Right cardiac atrium (tissue), 5 donors: ENCODE measurements around the gene PLCG2. TPM values are rescaled to one million over a fixed set of nuclear protein-coding genes. Genes with fewer than 3 reads are reported as not detected.

ENCODE experiments used
- ATAC-seq, 2 donors: fragments of 200-7000 bp; cut with Tn5 transposase; one replicate each; pipeline versions ENCODE4 v1.8.0 to v1.9.1; 2020; ENCODE audit warnings: moderate library complexity in 2 of 2, mild to moderate bottlenecking in 1 of 2
- DNase-seq, 3 donors: peaks; one replicate each; pipeline ENCODE4 v3.0.0-alpha.2; 2020
- H3K27ac ChIP-seq: one replicate; pipeline ENCODE4 v1.5.1; 2013; ENCODE audit warnings: mild to moderate bottlenecking, low read length, control low read depth, moderate library complexity
- H3K27me3 ChIP-seq: one replicate; pipeline ENCODE4 v1.6.1; 2013; ENCODE audit not compliant: control insufficient read depth, insufficient read depth
- H3K4me1 ChIP-seq: one replicate; pipeline ENCODE4 v1.6.1; 2013; ENCODE audit warnings: low read length; ENCODE audit not compliant: control insufficient read depth, insufficient read depth
- H3K4me3 ChIP-seq: one replicate; pipeline ENCODE4 v1.5.1; 2013; ENCODE audit warnings: low read length, control low read depth
- H3K9me3 ChIP-seq: one replicate; pipeline ENCODE4 v1.6.1; 2013; ENCODE audit warnings: low read length; ENCODE audit not compliant: control insufficient read depth
- WGBS: extraction: QIAGEN DNeasy Blood & Tissue Kit; methylation state at CpG from one replicate; pipeline ENCODE4 v1.1.7; 2013; 5-methylcytosine and 5-hydroxymethylcytosine counted together
- intact Hi-C, 4 donors: fragments of 100-400 bp; cut with DNase I; formaldehyde crosslinking; loops; one replicate each; pipeline versions ENCODE4 v1.11.0 to v1.14.0; 2022 to 2023
- polyA plus RNA-seq: library from polyadenylated mRNA; stranded (reverse); fragments of 200-250 nt; gene quantifications from one replicate; pipeline ENCODE4 v1.2.3, GENCODE V29; 2013
- total RNA-seq, 4 donors: library from RNA; stranded (reverse); fragmentation: NEBNext Ultra II Directional; extraction: Animal tissue kit (Norgen Biotek cat#: 25700); gene quantifications; one replicate each; pipeline ENCODE4 v1.2.1, GENCODE V29; 2021
- donor health status: healthy with polysubstance abuse.
- donor health status: DM: no; HTN: yes; CAD: no.
- donor health status: DM: no; HTN: no; CAD: no.
- donor health status: DM: no; HTN: yes; CAD: no; lungs with severe emphysema.
- donor health status: DM: yes; HTN: yes; CAD: no.

PLCG2 gene
- total and polyA plus RNA-seq, 5 donors, result 4.3 to 18.3 (median 9.7) TPM

DNA sequence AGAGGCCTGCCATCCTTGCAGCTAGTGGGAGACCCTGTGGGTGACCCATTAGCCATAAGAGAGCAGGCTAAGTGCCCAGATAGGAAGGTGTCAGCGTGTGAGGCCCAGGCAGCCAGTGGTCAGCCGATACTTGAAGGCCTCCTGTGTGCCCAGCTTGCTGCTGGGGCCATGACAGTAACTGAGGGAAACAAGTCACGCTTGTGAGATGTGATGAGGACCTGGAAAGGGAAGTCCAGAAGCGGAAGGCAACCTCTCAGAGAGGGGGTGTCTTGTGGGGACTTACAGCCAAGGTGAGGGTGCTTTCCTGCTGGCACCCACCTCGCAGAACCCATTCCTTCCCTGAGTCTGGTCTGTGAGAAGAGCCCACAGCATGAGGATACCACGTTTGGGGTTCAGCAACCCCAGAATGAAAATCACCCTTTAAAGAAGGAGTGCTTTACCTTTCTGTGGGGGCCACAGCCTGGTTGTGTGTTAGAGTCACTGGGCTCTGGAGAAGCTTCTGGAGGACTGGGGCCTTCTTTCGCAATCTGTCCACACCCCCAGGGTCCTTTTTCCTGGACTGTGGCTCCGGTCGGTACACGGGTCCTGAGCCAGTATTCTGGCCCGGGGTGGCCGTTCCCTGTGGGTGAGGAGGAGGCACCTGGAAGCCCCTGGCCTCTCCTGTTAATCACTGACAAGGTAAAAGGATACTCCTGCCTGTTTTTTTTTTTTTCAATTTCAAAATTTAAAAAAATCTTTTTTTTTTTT, 53.9 kb downstream of the PLCG2 start:
- peak in 1 of 2 donors; percentile 16 for ATAC-seq
- Histone ChIP-seq H3K4me3 (no peak overlapping the region), H3K4me1 (peaks cover 7% of the 10 kb centered on the region), H3K27ac (no peak overlapping the region), H3K9me3 (no peaks in the 10 kb centered on the region), H3K27me3 (no peaks in the 10 kb centered on the region)
- DNase-seq, result no peak
- 68% methylated on average over 12 of the region's 12 CpGs for WGBS
- intact Hi-C loops, result no loop called here

DNA sequence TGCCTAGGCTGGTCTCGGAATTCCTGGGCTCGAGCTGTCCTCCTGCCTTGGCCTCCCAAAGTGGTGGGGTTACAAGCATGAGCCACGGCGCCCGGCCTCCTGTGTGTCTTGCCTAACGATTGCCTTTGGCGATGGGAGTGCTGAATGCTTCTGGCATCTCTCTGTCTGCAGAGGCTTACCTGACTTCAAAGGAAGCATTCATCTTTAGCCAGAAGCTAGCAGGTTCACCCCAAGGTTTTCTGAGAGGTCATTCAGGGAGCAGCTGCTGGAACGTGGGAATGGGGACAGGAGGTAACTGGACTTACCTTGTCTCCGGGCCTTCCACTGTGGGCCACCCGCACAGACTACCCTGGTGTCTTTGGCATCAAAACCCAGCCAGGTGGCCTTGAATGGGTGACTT, 54.7 kb downstream of the PLCG2 start:
- ATAC-seq (no peak), DNase-seq (no peak)
- Histone ChIP-seq H3K4me3 (no peak overlapping the region), H3K27me3 (no peaks in the 10 kb centered on the region), H3K4me1 (peaks cover 7% of the 10 kb centered on the region), H3K9me3 (no peaks in the 10 kb centered on the region), H3K27ac (no peak overlapping the region)
- WGBS, result 88% methylated on average over 10 of the region's 10 CpGs
- intact Hi-C loops, result no loop called here

DNA sequence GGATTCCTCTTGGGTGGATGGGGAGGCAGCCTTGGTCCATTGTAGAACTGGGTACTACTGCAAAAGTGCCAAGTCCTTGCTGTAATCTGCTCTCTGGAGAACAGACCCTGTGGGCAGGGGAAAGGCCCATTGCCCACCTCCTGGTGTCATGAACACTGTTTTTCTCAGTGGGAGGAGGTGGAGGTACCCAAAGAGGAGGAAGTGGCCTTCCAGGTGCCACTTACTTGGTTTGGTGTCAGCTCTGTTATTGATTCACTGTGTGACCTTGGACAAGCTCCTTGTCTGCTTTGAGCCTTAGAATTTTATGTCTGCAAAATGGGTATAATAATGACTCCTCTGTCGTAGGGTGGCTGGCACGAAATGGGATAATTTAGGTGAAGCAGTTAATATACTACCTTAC, 55.8 kb downstream of the PLCG2 start:
- WGBS, result 94% methylated on average over 2 of the region's 2 CpGs
- intact Hi-C loops, result no loop called here
- Histone ChIP-seq H3K27ac (no peak overlapping the region), H3K4me3 (no peak overlapping the region), H3K4me1 (peaks cover 7% of the 10 kb centered on the region), H3K9me3 (no peaks in the 10 kb centered on the region), H3K27me3 (no peaks in the 10 kb centered on the region)
- no peak for DNase-seq
- ATAC-seq, result no peak

DNA sequence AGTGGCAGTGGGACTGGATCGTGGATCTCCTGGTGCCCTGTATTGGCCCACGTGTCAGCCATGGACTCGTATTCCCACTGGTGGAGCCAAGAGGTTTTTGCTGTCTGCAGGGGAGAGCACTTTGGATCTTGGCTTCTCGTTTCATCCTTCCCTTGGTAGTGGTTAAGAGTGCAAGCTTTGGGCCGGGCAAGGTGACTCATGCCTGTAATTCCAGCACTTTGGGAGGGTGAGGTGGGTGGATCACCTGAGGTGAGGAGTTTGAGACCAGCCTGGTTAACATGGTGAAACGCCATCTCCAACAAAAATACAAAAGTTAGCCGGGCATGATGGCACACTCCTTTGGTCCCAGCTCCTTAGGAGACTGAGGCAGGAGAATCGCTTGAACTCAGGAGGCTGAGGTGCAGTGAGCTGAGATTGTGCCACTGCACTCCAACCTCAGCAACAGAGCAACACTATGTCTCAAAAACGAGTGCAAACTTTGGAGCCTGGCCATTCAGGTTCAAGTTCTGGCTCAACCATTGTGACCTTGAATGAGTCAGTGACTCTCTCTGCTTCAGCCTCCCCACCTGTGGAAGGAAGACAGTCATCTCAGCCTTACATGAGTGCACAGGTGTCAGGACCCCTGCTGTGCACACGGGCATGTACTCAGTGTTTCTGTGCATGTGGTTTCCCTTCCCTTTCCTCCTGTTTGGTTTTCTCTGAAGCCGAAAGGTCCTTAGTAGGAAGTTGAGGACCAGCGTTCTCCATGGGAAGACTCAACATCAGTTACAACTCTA, 57.4 kb downstream of the PLCG2 start:
- no peak overlapping the region for H3K27ac ChIP-seq
- H3K27me3 ChIP-seq, result no peaks in the 10 kb centered on the region
- DNase-seq, result no peak
- H3K4me1 ChIP-seq, result peaks cover 7% of the 10 kb centered on the region
- 75% methylated on average over 12 of the region's 12 CpGs for WGBS
- ATAC-seq, result no peak
- no peaks in the 10 kb centered on the region for H3K9me3 ChIP-seq
- no peak overlapping the region for H3K4me3 ChIP-seq
- intact Hi-C loops, result no loop called here

DNA sequence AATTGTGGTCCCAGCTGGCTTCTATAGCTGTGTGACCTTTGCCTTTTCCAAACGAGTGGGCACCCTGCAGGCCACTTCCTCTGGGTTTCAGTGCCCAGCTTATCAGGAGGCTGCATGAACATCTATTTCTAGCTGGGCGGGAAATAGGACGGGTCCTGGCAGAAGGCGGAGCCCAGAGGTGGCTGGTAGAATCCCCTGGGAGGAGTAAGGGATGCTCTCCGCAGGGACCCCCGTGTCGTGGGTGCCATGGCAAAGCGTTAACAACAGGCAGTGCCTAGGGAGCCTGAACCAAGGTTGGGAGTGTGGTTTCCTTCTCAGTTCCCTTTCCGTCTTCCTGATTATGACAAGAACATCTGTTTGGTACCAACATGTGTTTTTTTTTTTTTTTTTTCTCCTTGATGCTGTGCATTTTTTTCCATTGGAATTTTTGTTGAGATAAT, 58.2 kb downstream of the PLCG2 start:
- WGBS, result 62% methylated on average over 9 of the region's 9 CpGs
- H3K4me1 ChIP-seq, result peaks cover 7% of the 10 kb centered on the region
- ATAC-seq (no peak), DNase-seq (no peak)
- H3K27ac ChIP-seq, result no peak overlapping the region
- H3K9me3 ChIP-seq, result no peaks in the 10 kb centered on the region
- intact Hi-C loops, result no loop called here
- H3K27me3 ChIP-seq, result no peaks in the 10 kb centered on the region
- no peak overlapping the region for H3K4me3 ChIP-seq

DNA sequence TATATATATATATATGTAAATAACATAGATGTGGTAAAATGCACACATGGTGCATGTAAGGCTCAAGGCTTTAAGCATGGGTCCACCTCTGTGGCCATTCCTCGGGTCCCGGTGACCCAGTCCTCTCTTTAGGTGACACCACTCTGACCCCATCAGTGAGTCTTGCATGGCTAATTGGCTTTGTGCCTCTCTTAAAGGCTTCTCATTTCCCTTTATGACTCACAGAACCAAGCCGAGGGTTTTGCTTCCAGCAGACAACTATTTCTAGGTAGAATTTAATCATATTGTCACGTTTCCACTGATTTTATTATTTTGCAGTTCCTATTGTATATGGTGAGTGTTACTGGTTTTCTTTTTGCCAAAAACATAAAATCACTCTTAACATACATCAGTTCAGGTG, 59.7 kb downstream of the PLCG2 start:
- DNase-seq, result no peak

DNA sequence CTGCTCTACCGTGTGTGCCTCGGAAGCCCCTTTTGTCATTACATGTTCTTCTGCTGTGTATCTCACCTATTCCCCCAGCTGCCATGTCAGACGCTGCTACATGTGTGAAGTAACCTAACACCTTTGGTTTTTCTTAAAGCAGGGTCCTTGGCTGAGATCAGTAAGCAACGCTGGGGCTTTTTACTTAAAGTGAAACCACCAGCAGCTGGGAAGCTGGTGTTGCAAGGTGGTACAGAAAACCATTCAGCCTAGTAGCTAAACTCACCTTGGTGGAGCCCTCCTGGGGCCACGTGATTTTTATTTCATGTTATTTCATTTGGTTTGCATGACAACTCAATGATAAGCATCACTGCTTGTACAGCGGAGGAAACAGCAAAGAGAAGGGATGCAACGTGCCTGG, 62.6 kb downstream of the PLCG2 start:
- Histone ChIP-seq H3K9me3 (no peaks in the 10 kb centered on the region), H3K4me1 (no peaks in the 10 kb centered on the region), H3K27me3 (no peaks in the 10 kb centered on the region), H3K4me3 (no peak overlapping the region), H3K27ac (no peak overlapping the region)
- ATAC-seq (no peak), DNase-seq (no peak)
- 62% methylated on average over 7 of the region's 7 CpGs for whole genome bisulfite sequencing
- intact Hi-C loops, result no loop called here

More for the DNA sequence above, 59.7 kb downstream of the PLCG2 start:
- Histone ChIP-seq H3K27ac (no peak overlapping the region), H3K9me3 (no peaks in the 10 kb centered on the region), H3K27me3 (no peaks in the 10 kb centered on the region), H3K4me1 (no peaks in the 10 kb centered on the region), H3K4me3 (no peak overlapping the region)
- no peak for ATAC-seq
- intact Hi-C loops, result no loop called here
- WGBS, result 55% methylated on average over 4 of the region's 4 CpGs

DNA sequence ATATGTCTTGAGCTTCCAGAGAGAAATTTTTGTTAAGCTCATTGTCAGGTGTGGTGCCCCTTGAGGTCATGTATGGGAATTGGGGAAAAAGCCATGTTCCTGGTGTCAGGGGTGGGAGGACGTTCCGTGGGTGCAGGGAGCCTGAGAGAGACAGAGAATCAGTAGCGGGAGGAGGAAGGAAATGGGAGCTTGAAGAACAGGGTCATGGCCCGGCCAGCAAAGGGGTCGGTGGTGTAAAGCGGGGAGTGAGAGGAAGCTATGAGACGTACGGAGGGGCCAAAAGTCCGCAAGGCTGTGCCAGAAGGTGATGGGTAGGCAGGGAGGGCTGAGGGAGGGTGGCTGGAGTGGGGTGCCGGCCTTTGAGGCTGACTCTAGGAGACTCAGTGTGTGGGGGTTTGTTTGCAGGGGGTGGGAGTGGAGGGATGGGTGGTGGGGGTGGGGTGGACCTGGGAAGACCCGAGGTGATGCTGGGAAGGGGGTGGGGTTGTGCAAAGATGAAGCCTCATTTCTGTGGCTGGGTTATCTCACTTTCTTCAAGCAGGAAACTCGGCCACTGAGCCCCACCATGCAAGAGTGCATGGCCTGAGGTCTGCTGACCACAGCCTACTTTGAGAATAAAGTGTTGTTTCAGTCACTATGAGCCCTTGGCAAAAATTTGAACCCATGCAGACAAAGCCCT, 63.6 kb downstream of the PLCG2 start:
- Histone ChIP-seq H3K9me3 (no peaks in the 10 kb centered on the region), H3K4me3 (no peak overlapping the region), H3K27me3 (no peaks in the 10 kb centered on the region), H3K27ac (no peak overlapping the region), H3K4me1 (no peaks in the 10 kb centered on the region)
- intact Hi-C loops, result no loop called here
- whole genome bisulfite sequencing, result 37% methylated on average over 12 of the region's 12 CpGs
- ATAC-seq (peak in 1 of 2 donors; percentile 23), DNase-seq (no peak)

DNA sequence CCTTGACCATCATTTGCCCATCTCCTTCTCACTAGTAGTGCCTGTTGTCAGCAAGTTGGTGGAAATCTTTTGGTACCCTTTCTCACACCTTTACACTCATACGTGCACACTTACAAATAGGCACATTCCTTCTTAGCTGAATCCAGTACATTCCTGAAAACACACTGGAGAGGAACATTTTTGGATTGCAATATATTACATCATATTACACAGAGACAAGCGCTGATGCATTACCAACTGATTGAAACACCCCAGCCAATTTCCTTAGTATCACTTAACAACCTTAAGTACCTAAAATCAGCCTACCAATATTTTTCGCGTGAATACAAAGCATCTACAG, 64.1 kb downstream of the PLCG2 start:
- Histone ChIP-seq H3K27ac (no peak overlapping the region), H3K27me3 (no peaks in the 10 kb centered on the region), H3K4me3 (no peak overlapping the region), H3K9me3 (no peaks in the 10 kb centered on the region), H3K4me1 (no peaks in the 10 kb centered on the region)
- 87% methylated on average over 4 of the region's 4 CpGs for WGBS
- intact Hi-C loops, result no loop called here
- ATAC-seq (no peak), DNase-seq (no peak)

DNA sequence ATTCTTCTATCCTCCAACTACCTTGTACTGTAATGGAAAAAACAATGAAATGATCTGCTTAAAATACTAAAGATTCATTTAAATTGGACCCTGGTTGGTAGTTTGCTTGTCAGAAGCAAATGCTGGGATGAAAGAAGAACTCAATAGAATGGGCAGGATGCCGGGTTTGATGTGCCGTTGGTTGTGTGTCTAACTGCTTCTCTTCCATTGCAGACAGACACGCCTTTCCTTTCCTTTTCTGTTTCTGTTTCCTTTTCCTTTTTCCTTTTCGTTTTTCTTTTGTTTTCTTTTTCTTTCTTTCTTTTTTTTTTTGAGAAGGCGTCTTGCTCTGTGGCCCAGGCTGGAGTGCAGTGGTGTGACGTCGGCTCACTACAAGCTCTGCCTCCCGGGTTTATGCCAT, 64.6 kb downstream of the PLCG2 start:
- H3K27ac ChIP-seq, result no peak overlapping the region
- no peaks in the 10 kb centered on the region for H3K4me1 ChIP-seq
- no peaks in the 10 kb centered on the region for H3K27me3 ChIP-seq
- 81% methylated on average over 8 of the region's 8 CpGs for WGBS
- no peak for ATAC-seq
- DNase-seq, result no peak
- intact Hi-C loops, result no loop called here
- no peak overlapping the region for H3K4me3 ChIP-seq
- no peaks in the 10 kb centered on the region for H3K9me3 ChIP-seq

DNA sequence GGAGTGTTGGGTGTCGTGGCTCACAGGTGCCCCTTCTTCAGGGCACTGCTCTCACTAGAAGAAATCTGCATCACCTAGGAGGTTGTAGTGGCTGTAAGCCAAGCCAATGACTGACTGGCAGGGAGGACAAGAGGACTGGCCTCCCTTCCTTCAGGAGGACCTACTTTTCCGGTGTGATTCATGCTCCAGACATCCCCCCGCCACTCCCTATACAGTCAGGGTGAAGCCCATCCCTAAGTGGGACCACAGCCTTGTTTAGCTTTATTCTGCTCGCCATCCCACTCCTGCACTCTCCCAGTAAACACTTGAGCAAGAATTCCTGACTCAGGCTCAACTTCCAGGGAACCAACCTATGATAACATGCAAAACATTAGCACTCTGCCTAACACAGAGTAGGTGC, 67.0 kb downstream of the PLCG2 start:
- Histone ChIP-seq H3K27me3 (no peaks in the 10 kb centered on the region), H3K9me3 (no peaks in the 10 kb centered on the region), H3K4me3 (no peak overlapping the region), H3K27ac (no peak overlapping the region), H3K4me1 (peaks cover 3% of the 10 kb centered on the region)
- intact Hi-C loops, result no loop called here
- DNase-seq (no peak), ATAC-seq (no peak)
- WGBS, result 82% methylated on average over 4 of the region's 4 CpGs
